OCI-LY1 (cell line): ENCODE measurements around the gene ZNF135.

Experiments used
- H2AFZ ChIP-seq: fragments of 200-600 bp; sonication (generic), shearing (Covaris generic); 2 replicates; pipeline ENCODE4 v1.6.0; 2014; ENCODE audit warnings: antibody characterized with exemption, mild to moderate bottlenecking, low read length
- H3F3A ChIP-seq: fragments of 200-600 bp; sonication (generic), shearing (Covaris generic); 2 replicates; pipeline ENCODE4 v1.6.0; 2014; ENCODE audit warnings: mild to moderate bottlenecking, antibody characterized with exemption, low read length, moderate library complexity; ENCODE audit not compliant: insufficient read depth
- H3K27ac ChIP-seq: fragments of 200-600 bp; sonication (generic); 2 replicates; pipeline ENCODE4 v1.5.1; 2014; ENCODE audit warnings: low read length, mixed run types, mild to moderate bottlenecking, low read depth; ENCODE audit not compliant: poor library complexity, severe bottlenecking
- H3K27me3 ChIP-seq: fragments of 200-600 bp; sonication (generic); 2 replicates; pipeline ENCODE4 v1.6.0; 2014; ENCODE audit warnings: antibody characterized with exemption, mild to moderate bottlenecking, low read length, moderate library complexity; ENCODE audit not compliant: insufficient read depth
- H3K36me3 ChIP-seq: fragments of 200-600 bp; sonication (generic); 2 replicates; pipeline ENCODE4 v1.6.1; 2014; ENCODE audit warnings: mild to moderate bottlenecking, antibody characterized with exemption, low read length, moderate library complexity, mixed read lengths; ENCODE audit not compliant: insufficient read depth
- H3K4me1 ChIP-seq: fragments of 200-600 bp; sonication (generic); 2 replicates; pipeline ENCODE4 v1.5.1; 2014; ENCODE audit warnings: mild to moderate bottlenecking, low read length, moderate library complexity; ENCODE audit not compliant: insufficient read depth, severe bottlenecking
- H3K4me2 ChIP-seq: fragments of 200-600 bp; sonication (generic), shearing (Covaris generic); 2 replicates; pipeline ENCODE4 v1.6.1; 2014; ENCODE audit warnings: low read length
- H3K4me3 ChIP-seq: fragments of 200-600 bp; sonication (generic); 2 replicates; pipeline ENCODE4 v1.5.1; 2014; ENCODE audit warnings: low read length, low read depth, mild to moderate bottlenecking, mixed read lengths; ENCODE audit not compliant: poor library complexity, severe bottlenecking
- H3K79me2 ChIP-seq: fragments of 200-600 bp; shearing (Covaris generic); 2 replicates; pipeline ENCODE4 v1.6.1; 2016; ENCODE audit warnings: mixed run types, low read length, mixed read lengths; ENCODE audit not compliant: insufficient read depth
- H3K9ac ChIP-seq: fragments of 200-600 bp; sonication (generic), shearing (Covaris generic); 2 replicates; pipeline ENCODE4 v1.6.1; 2014; ENCODE audit warnings: mild to moderate bottlenecking, low read length, mixed read lengths
- H3K9me2 ChIP-seq: fragments of 200-600 bp; sonication (generic), shearing (Covaris generic); 2 replicates; pipeline ENCODE4 v1.6.1; 2014; ENCODE audit warnings: low read depth, mild to moderate bottlenecking, low read length, mixed read lengths
- H3K9me3 ChIP-seq: fragments of 200-600 bp; shearing (Covaris generic); 2 replicates; pipeline ENCODE4 v1.6.1; 2014; ENCODE audit warnings: low read length, mixed read lengths
- H4K20me1 ChIP-seq: fragments of 200-600 bp; sonication (generic), shearing (Covaris generic); 2 replicates; pipeline ENCODE4 v1.6.0; 2016; ENCODE audit warnings: mild to moderate bottlenecking, low read length; ENCODE audit not compliant: insufficient read depth
- CTCF ChIP-seq: fragments of 200-600 bp; sonication (generic), shearing (Covaris generic); IDR thresholded peaks from 2 replicates; pipeline ENCODE4 v1.5.1; 2017; ENCODE audit warnings: mild to moderate bottlenecking, antibody characterized with exemption, low read length, moderate library complexity, mixed read lengths
- EZH2 ChIP-seq: fragments of 200-600 bp; sonication (generic), shearing (Covaris generic); IDR thresholded peaks from 2 replicates; pipeline ENCODE4 v1.8.0; 2017; ENCODE audit warnings: borderline replicate concordance, mixed run types, mild to moderate bottlenecking, antibody characterized with exemption, low read length, moderate library complexity, mixed read lengths

ZNF135 gene

DNA sequence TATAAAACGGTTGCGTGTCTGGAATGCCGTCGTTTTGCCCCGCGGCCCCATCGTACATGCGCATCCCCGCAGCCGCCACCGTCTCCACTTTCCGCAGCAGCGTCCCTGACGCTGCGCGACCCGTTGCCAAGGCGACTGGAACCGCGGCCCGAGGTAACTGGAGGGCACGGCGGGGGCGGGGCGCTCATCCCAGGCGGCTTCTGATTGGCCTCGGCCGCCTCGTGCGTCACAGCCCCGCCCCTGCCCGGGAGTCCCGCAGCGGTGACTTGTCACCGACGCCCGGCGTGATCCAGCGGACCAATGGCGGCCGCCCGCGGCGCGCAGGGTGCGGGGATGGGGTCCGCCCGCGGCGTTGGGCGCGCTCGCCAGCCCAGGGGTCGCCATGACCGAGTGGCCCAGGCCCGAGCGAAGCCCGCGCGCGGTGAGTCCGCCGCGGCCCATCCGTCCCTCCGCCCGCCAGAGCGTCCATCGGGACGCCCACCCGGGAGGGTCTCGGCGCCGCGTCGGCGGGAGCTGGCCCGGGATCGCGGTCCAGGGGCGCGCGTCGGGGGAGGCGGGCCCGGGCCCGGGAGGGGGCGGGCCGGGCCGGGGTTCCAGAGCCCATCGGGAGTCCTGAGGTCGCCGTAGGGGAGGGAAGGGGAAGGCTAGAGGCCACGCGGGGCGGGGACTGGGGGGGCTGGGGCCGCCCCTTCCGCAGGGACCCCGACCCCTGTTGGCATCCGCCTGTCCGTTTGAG, 25.2 kb upstream of the ZNF135 start, which contains the start of gene ZSCAN1:
ZSCAN1 (plus strand) TSS at position 285 of the 736 bp plus-strand sequence. CDS start 3,812 bp downstream, outside the sequence.
- H3K4me3 ChIP-seq: no peak within 1 kb of the TSS
- no peaks in the 10 kb centered on the region for H3K36me3 ChIP-seq
- H3K27ac ChIP-seq: no peak within 1 kb of the TSS
- no peaks in the 10 kb centered on the region for H4K20me1 ChIP-seq
- TF ChIP-seq CTCF (no peak), EZH2 (no peak)
- no peaks in the 10 kb centered on the region for H3K79me2 ChIP-seq
- H3F3A ChIP-seq: no peaks in the 10 kb centered on the region
- no peaks in the 10 kb centered on the region for H3K9me3 ChIP-seq
- no peak within 1 kb of the TSS for H3K4me2 ChIP-seq
- no peak within 1 kb of the TSS for H2AFZ ChIP-seq
- no peaks in the 10 kb centered on the region for H3K9me2 ChIP-seq
- no peak within 1 kb of the TSS for H3K9ac ChIP-seq
- H3K4me1 ChIP-seq: no peaks in the 10 kb centered on the region
- H3K27me3 ChIP-seq: no peaks in the 10 kb centered on the region

- Histone ChIP-seq H3F3A (no peaks in the 10 kb centered on the region), H4K20me1 (no peaks in the 10 kb centered on the region), H3K9ac (no peak overlapping the region), H3K27me3 (no peaks in the 10 kb centered on the region), H3K27ac (no peak overlapping the region), H3K36me3 (no peaks in the 10 kb centered on the region), H3K9me3 (no peaks in the 10 kb centered on the region), H3K79me2 (no peaks in the 10 kb centered on the region), H3K4me1 (no peaks in the 10 kb centered on the region), H3K4me2 (no peak overlapping the region), H2AFZ (no peak overlapping the region), H3K9me2 (no peaks in the 10 kb centered on the region), H3K4me3 (no peak overlapping the region)
- TF ChIP-seq EZH2: no peak
- TF ChIP-seq CTCF: no peak
These were observed 24.6 kb upstream of the ZNF135 start for GRCh38 chr19:58034477-58034793.

DNA sequence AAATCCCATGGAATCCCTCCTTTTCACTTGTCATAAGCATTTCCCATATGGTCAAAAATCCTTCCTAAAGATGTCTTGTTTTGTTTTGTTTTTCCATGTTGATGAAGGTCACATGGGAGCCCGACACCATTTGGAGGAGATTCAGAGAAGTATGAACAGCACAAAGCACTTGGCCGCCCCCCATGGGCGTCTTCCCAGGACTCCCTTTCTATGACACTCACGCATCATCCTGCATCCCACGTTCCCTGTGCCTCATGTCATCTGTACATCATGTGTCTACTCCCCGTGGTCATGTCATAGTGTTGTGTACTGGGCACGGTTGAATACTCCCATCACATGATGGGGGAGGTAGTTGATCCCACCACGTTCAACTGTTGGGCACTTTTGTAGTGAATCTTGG, 23.2 kb upstream of the ZNF135 start:
- Histone ChIP-seq H3K4me3 (no peak overlapping the region), H3K79me2 (no peaks in the 10 kb centered on the region), H3K9me3 (no peaks in the 10 kb centered on the region), H2AFZ (no peak overlapping the region), H3K9me2 (no peaks in the 10 kb centered on the region), H3K9ac (no peak overlapping the region), H3K27me3 (no peaks in the 10 kb centered on the region), H3K27ac (no peak overlapping the region), H3K4me2 (no peak overlapping the region), H4K20me1 (no peaks in the 10 kb centered on the region), H3F3A (no peaks in the 10 kb centered on the region), H3K4me1 (no peaks in the 10 kb centered on the region), H3K36me3 (no peaks in the 10 kb centered on the region)
- TF ChIP-seq EZH2 (no peak), CTCF (no peak)
